Prostate gland (tissue), 2 donors: Measurements from ENCODE around the gene ME3. TPM values are rescaled to one million over a fixed set of nuclear protein-coding genes. Genes with fewer than 3 reads are reported as not detected.

ENCODE experiments used
- DNase-seq: peaks from one replicate; pipeline ENCODE4 v3.0.0-alpha.2; 2019; ENCODE audit warnings: low spot score
- H3K27ac ChIP-seq, 2 donors: fragments of 200-600 bp; sonication (generic); 2 replicates each; pipeline ENCODE4 v1.5.1; 2017 to 2019
- H3K27me3 ChIP-seq: fragments of 200-600 bp; sonication (generic); replicated peaks from 2 replicates; pipeline ENCODE4 v1.5.1; 2019; ENCODE audit not compliant: insufficient read depth
- H3K36me3 ChIP-seq, 2 donors: fragments of 200-600 bp; sonication (generic); 1 replicate in 1 of 2; 2 replicates in 1 of 2; pipeline versions ENCODE4 v1.5.1 to v1.8.1; 2017 to 2019
- H3K4me1 ChIP-seq: fragments of 200-600 bp; sonication (generic); replicated peaks from 2 replicates; pipeline ENCODE4 v1.5.1; 2019
- H3K4me3 ChIP-seq, 2 donors: fragments of 200-600 bp; sonication (generic); 2 replicates each; pipeline ENCODE4 v1.5.1; 2017 to 2019
- H3K9me3 ChIP-seq: fragments of 200-600 bp; sonication (generic); 2 replicates; pipeline ENCODE4 v1.5.1; 2017
- CTCF ChIP-seq, 4 experiments: fragments of 200-600 bp in 2 of 4; fragments of 450-650 bp in 2 of 4; sonication (generic) in 2 of 4; IDR thresholded peaks; 1 replicate in 3 of 4; 2 replicates in 1 of 4; pipeline ENCODE4 v1.5.1; 2016 to 2019; ENCODE audit warnings: antibody characterized with exemption in 4 of 4, mild to moderate bottlenecking in 2 of 4, moderate library complexity in 2 of 4
- POLR2A ChIP-seq: fragments of 450-650 bp; IDR thresholded peaks from one replicate; pipeline ENCODE4 v1.6.1; 2016; ENCODE audit warnings: antibody characterized with exemption, mild to moderate bottlenecking
- POLR2AphosphoS5 ChIP-seq: sonication (generic); formaldehyde crosslinking; IDR thresholded peaks from one replicate; pipeline ENCODE4 v1.6.1; 2017; ENCODE audit warnings: antibody characterized with exemption
- WGBS: methylation state at CpG from one replicate; pipeline ENCODE4 v1.1.5; 2018; 5-methylcytosine and 5-hydroxymethylcytosine counted together
- intact Hi-C: fragments of 100-400 bp; cut with DNase I; formaldehyde crosslinking; loops from one replicate; pipeline ENCODE4 v1.14.2; 2022
- total RNA-seq, 2 donors: library from RNA; depleted of rRNA; stranded (reverse); fragments of >200 nt; gene quantifications; one replicate each; pipeline ENCODE4 v1.1.0, GENCODE V29; 2016

The ME3 gene
- total RNA-seq, 2 donors from 2014 or later: 31.4 to 107 TPM

DNA sequence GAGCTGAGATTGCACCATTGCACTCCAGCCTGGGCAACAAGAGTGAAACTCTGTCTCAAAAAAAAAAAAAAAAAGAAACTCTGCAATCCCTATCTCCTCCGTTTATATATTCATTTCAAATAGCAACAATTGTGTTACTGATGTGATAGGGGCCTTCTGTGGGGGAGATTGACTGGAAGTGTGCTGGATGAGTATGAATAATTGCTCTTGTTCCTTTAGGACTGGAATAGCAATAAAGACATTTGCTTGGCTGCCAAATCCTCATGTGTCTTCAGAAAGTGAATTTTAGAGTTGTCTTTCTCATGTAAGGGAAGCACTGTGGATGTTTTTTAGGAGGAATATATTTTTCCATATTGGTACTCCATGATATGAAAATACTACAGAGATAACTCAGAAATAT, 21.1 kb upstream of the ME3 start:
- 88% methylated on average over 1 of the region's 1 CpG for WGBS
- H3K27ac ChIP-seq: no peak overlapping the region
- H3K36me3 ChIP-seq: no peaks in the 10 kb centered on the region
- intact Hi-C loops: no loop called here
- H3K27me3 ChIP-seq: no peaks in the 10 kb centered on the region
- TF ChIP-seq POLR2AphosphoS5 (no peak), POLR2A (no peak), CTCF (IDR thresholded peaks at IDR 0.05) (no peak)
- no peaks in the 10 kb centered on the region for H3K9me3 ChIP-seq
- no peaks in the 10 kb centered on the region for H3K4me1 ChIP-seq
- no peak for DNase-seq
- H3K4me3 ChIP-seq: no peak overlapping the region

DNA sequence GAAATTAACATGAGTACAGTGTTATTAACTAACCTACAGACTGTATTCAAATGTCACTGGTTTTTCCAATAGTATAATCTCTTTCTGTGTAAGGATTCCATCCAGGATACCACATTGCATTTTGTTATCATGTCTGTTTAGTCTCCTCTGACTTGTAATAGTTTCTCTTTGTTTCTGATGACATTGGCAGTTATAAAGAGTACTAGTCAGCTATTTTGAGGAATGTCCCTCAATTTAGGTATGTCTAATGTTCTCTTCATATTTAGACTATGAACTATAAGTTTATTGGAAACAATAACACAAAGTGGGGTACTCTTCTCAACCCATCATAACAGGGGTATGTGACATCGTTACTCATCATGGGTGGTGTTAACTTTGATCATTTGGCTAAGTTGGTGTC, 20.3 kb upstream of the ME3 start:
- no peaks in the 10 kb centered on the region for H3K9me3 ChIP-seq
- intact Hi-C loops: no loop called here
- no peaks in the 10 kb centered on the region for H3K4me1 ChIP-seq
- H3K27ac ChIP-seq: no peak overlapping the region
- H3K4me3 ChIP-seq: no peak overlapping the region
- WGBS: 100% methylated on average over 1 of the region's 1 CpG
- TF ChIP-seq POLR2A: no peak
- no peak for TF ChIP-seq POLR2AphosphoS5
- no peak for TF ChIP-seq CTCF (IDR thresholded peaks at IDR 0.05)
- H3K27me3 ChIP-seq: no peaks in the 10 kb centered on the region
- H3K36me3 ChIP-seq: no peaks in the 10 kb centered on the region
- DNase-seq: no peak

- H3K27ac ChIP-seq: no peak overlapping the region
- no peak for TF ChIP-seq CTCF (IDR thresholded peaks at IDR 0.05)
- TF ChIP-seq POLR2AphosphoS5: no peak
- TF ChIP-seq POLR2A: no peak
- H3K36me3 ChIP-seq: no peaks in the 10 kb centered on the region
- no peak overlapping the region for H3K4me3 ChIP-seq
- H3K4me1 ChIP-seq: no peaks in the 10 kb centered on the region
- intact Hi-C loops: no loop called here
- no peak for DNase-seq
- 91% methylated on average over 1 of the region's 1 CpG for WGBS
- H3K9me3 ChIP-seq: no peaks in the 10 kb centered on the region
- H3K27me3 ChIP-seq: no peaks in the 10 kb centered on the region
Observed at GRCh38 chr11:86692317-86692716, 19.9 kb upstream of the ME3 start.

DNA sequence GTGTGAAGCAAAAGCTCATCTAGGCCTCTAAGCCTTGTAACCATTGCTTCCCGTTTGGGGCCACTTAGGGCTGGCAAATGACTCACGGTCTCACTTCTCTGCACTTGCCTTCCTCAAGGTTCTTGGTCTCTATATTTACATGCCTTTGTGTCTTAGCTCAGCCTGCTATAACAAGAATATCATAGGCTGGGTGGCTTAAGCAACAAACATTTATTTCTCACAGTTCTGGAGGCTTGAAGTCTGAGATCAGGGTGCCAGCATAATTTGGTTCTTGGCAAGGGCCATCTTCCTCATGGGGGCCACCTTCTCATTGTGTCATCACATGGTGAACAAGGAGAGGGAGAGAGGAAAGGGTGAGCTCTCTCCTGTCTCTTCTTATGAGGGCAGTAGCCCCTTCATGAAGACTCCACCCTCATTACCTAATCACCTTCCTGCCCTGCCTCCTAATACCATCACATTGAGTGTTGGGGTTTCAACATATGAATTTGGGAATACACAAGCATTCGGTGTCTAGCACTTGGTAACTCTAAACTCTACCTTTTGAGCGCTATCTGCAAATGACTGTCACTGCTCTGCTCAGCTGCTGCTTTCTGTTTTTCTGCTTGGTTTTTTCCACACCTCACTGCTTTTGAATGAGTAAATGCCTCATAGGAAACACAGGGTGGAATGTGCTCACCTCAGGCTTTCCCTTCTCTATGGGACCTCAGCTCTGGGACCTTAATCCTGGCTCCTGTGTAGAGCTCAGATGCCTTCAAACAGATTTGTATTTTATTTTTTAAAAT, 16.2 kb upstream of the ME3 start:
- Histone ChIP-seq H3K9me3 (no peaks in the 10 kb centered on the region), H3K36me3 (no peaks in the 10 kb centered on the region), H3K4me3 (no peak overlapping the region), H3K4me1 (no peaks in the 10 kb centered on the region), H3K27me3 (no peaks in the 10 kb centered on the region), H3K27ac (no peak overlapping the region)
- DNase-seq: no peak
- TF ChIP-seq POLR2A: no peak
- TF ChIP-seq CTCF (IDR thresholded peaks at IDR 0.05): no peak
- TF ChIP-seq POLR2AphosphoS5: no peak
- WGBS: 82% methylated on average over 4 of the region's 4 CpGs
- intact Hi-C loops: no loop called here

- Histone ChIP-seq H3K4me3 (no peak overlapping the region), H3K27ac (no peak overlapping the region), H3K9me3 (no peaks in the 10 kb centered on the region), H3K27me3 (no peaks in the 10 kb centered on the region), H3K36me3 (no peaks in the 10 kb centered on the region), H3K4me1 (no peaks in the 10 kb centered on the region)
- intact Hi-C loops: no loop called here
- TF ChIP-seq POLR2AphosphoS5 (no peak), POLR2A (no peak), CTCF (IDR thresholded peaks at IDR 0.05) (no peak)
- 86% methylated on average over 5 of the region's 5 CpGs for WGBS
- DNase-seq: no peak
Observed at GRCh38 chr11:86687185-86687778, 14.9 kb upstream of the ME3 start.
